ENCODE data around the gene GRM2. TPM values are rescaled to one million over a fixed set of nuclear protein-coding genes. Genes with fewer than 3 reads are reported as not detected.

GRM2 gene
- total RNA-seq, 2 experiments from 2014 or later: 1.7 to 2.4 TPM

GRCh38 chr3:51681453-51681852 lies 25.4 kb upstream of the GRM2 start:
- Mint-ChIP-seq H3K36me3 (ENCODE audit: low read depth) (peaks cover 67% of the 10 kb centered on the region), H3K9me3 (no peaks in the 10 kb centered on the region), H3K27me3 (no peaks in the 10 kb centered on the region), H3K4me3 (peak overlapping the region; percentile 66), H3K4me1 (peaks cover 99% of the 10 kb centered on the region), H3K27ac (peak overlapping the region; percentile 84)
- DNase-seq: peak; percentile 79
- ChIA-PET CTCF (interaction anchor here (1.0 to 10.3 kb wide), 20 partner anchors 9 to 296 kb away, joined by 3 to 256 read pairs (median 8); partner anchors contain the start of genes DCAF1, GRM2, MANF and RAD54L2), POLR2A (interaction anchor here (1.0 to 4.5 kb wide), 8 partner anchors 11 to 296 kb away, joined by 3 to 140 read pairs (median 7); partner anchors contain the start of genes DCAF1, MANF, RAD54L2 and TEX264)

GRCh38 chr3:51682079-51682478 lies 24.8 kb upstream of the GRM2 start:
- no peaks in the 10 kb centered on the region for H3K9me3 Mint-ChIP-seq
- H3K4me1 Mint-ChIP-seq: peaks cover 100% of the 10 kb centered on the region
- H3K27ac Mint-ChIP-seq: peak overlapping the region; percentile 84
- peaks cover 68% of the 10 kb centered on the region for H3K36me3 Mint-ChIP-seq (ENCODE audit: low read depth)
- DNase-seq: peak; percentile 86
- POLR2A ChIA-PET: interaction anchor here (0.6 to 4.5 kb wide), 11 partner anchors 9 to 540 kb away, joined by 3 to 140 read pairs (median 4); partner anchors contain the start of genes DCAF1, MANF, RAD54L2 and TEX264
- H3K4me3 Mint-ChIP-seq: peak overlapping the region; percentile 66
- CTCF ChIA-PET: interaction anchor here (0.6 to 10.3 kb wide), 30 partner anchors 8 to 1066 kb away, joined by 3 to 256 read pairs (median 4); partner anchors contain the start of genes DCAF1, GRM2, MANF and RAD54L2
- no peaks in the 10 kb centered on the region for H3K27me3 Mint-ChIP-seq

GRCh38 chr3:51682526-51682925 lies 24.3 kb upstream of the GRM2 start:
- H3K4me3 Mint-ChIP-seq: peak overlapping the region; percentile 66
- H3K4me1 Mint-ChIP-seq: peaks cover 100% of the 10 kb centered on the region
- H3K9me3 Mint-ChIP-seq: no peaks in the 10 kb centered on the region
- H3K36me3 Mint-ChIP-seq (ENCODE audit: low read depth): peaks cover 70% of the 10 kb centered on the region
- CTCF ChIA-PET: interaction anchor here (0.6 to 10.3 kb wide), 28 partner anchors 8 to 1067 kb away, joined by 3 to 256 read pairs (median 4); partner anchors contain the start of genes DCAF1, GRM2, MANF and RAD54L2
- POLR2A ChIA-PET: interaction anchor here (0.6 to 4.5 kb wide), 11 partner anchors 9 to 540 kb away, joined by 3 to 140 read pairs (median 4); partner anchors contain the start of genes DCAF1, MANF, RAD54L2 and TEX264
- no peaks in the 10 kb centered on the region for H3K27me3 Mint-ChIP-seq
- DNase-seq: no peak
- H3K27ac Mint-ChIP-seq: peak overlapping the region; percentile 84

GRCh38 chr3:51683566-51683965 lies 23.3 kb upstream of the GRM2 start:
- H3K9me3 Mint-ChIP-seq: no peaks in the 10 kb centered on the region
- POLR2A ChIA-PET: interaction anchor here (4.5 to 5.1 kb wide), 2 partner anchors 11 to 183 kb away, joined by 59 to 99 read pairs; partner anchors contain the start of genes DCAF1 and TEX264
- no peaks in the 10 kb centered on the region for H3K27me3 Mint-ChIP-seq
- peaks cover 74% of the 10 kb centered on the region for H3K36me3 Mint-ChIP-seq (ENCODE audit: low read depth)
- no peak for DNase-seq
- H3K4me3 Mint-ChIP-seq: no peak overlapping the region
- peak overlapping the region; percentile 84 for H3K27ac Mint-ChIP-seq
- H3K4me1 Mint-ChIP-seq: peaks cover 100% of the 10 kb centered on the region
- CTCF ChIA-PET: interaction anchor here (1.4 to 10.3 kb wide), 5 partner anchors 11 to 296 kb away, joined by 3 to 256 read pairs (median 53); partner anchors contain the start of genes DCAF1 and TEX264

- peaks cover 77% of the 10 kb centered on the region for H3K36me3 Mint-ChIP-seq (ENCODE audit: low read depth)
- peaks cover 90% of the 10 kb centered on the region for H3K4me1 Mint-ChIP-seq
- CTCF ChIA-PET: interaction anchor here (1.0 to 10.3 kb wide), 9 partner anchors 13 to 298 kb away, joined by 4 to 256 read pairs (median 6); partner anchors contain the start of genes DCAF1 and TEX264
- peak overlapping the region; percentile 51 for H3K4me3 Mint-ChIP-seq
- no peaks in the 10 kb centered on the region for H3K9me3 Mint-ChIP-seq
- H3K27ac Mint-ChIP-seq: peak overlapping the region; percentile 84
- peak; percentile 43 for DNase-seq
- POLR2A ChIA-PET: interaction anchor here (1.3 to 5.1 kb wide), 7 partner anchors 13 to 293 kb away, joined by 5 to 99 read pairs (median 10); partner anchors contain the start of genes DCAF1, RAD54L2 and TEX264
- H3K27me3 Mint-ChIP-seq: no peaks in the 10 kb centered on the region
Observed at GRCh38 chr3:51684971-51685751, 21.7 kb upstream of the GRM2 start.

GRCh38 chr3:51686056-51686455 lies 20.8 kb upstream of the GRM2 start:
- DNase-seq: no peak
- H3K4me1 Mint-ChIP-seq: peaks cover 86% of the 10 kb centered on the region
- H3K4me3 Mint-ChIP-seq: peak overlapping the region; percentile 51
- no peaks in the 10 kb centered on the region for H3K9me3 Mint-ChIP-seq
- peak overlapping the region; percentile 84 for H3K27ac Mint-ChIP-seq
- H3K36me3 Mint-ChIP-seq (ENCODE audit: low read depth): peaks cover 78% of the 10 kb centered on the region
- POLR2A ChIA-PET: interaction anchor here (0.6 to 5.1 kb wide), 13 partner anchors 12 to 1073 kb away, joined by 3 to 99 read pairs (median 5); partner anchors contain the start of genes DCAF1, MANF, PARP3 and RAD54L2
- CTCF ChIA-PET: interaction anchor here (0.6 to 10.3 kb wide), 10 partner anchors 14 to 297 kb away, joined by 3 to 256 read pairs (median 5); partner anchors contain the start of genes DCAF1 and TEX264
- no peaks in the 10 kb centered on the region for H3K27me3 Mint-ChIP-seq

GRCh38 chr3:51686512-51687215 lies 20.2 kb upstream of the GRM2 start:
- ChIA-PET CTCF (interaction anchor here (0.6 to 10.3 kb wide), 11 partner anchors 14 to 297 kb away, joined by 3 to 256 read pairs (median 5); partner anchors contain the start of genes DCAF1 and TEX264), POLR2A (interaction anchor here (0.6 to 5.1 kb wide), 16 partner anchors 8 to 1073 kb away, joined by 3 to 99 read pairs (median 4); partner anchors contain the start of genes ACY1, DCAF1, MANF and PARP3)
- H3K36me3 Mint-ChIP-seq (ENCODE audit: low read depth): peaks cover 72% of the 10 kb centered on the region

GRCh38 chr3:51687431-51688205 lies 19.2 kb upstream of the GRM2 start:
- no peak for DNase-seq
- ChIA-PET CTCF (interaction anchor here (0.9 to 10.3 kb wide), 3 partner anchors 15 to 186 kb away, joined by 3 to 256 read pairs (median 37); partner anchors contain the start of genes DCAF1 and TEX264), POLR2A (interaction anchor here (0.7 to 5.1 kb wide), 8 partner anchors 9 to 1074 kb away, joined by 3 to 99 read pairs (median 4); partner anchors contain the start of genes ACY1, DCAF1 and TEX264)
- Mint-ChIP-seq H3K4me3 (peak overlapping the region; percentile 51), H3K36me3 (ENCODE audit: low read depth) (peaks cover 75% of the 10 kb centered on the region), H3K4me1 (peaks cover 71% of the 10 kb centered on the region), H3K27ac (peak overlapping the region; percentile 84), H3K9me3 (no peaks in the 10 kb centered on the region), H3K27me3 (no peaks in the 10 kb centered on the region)

More at GRCh38 chr3:51686512-51687215, 20.2 kb upstream of the GRM2 start:
- Mint-ChIP-seq H3K4me1 (peaks cover 80% of the 10 kb centered on the region), H3K27ac (peak overlapping the region; percentile 84), H3K27me3 (no peaks in the 10 kb centered on the region), H3K9me3 (no peaks in the 10 kb centered on the region), H3K4me3 (peak overlapping the region; percentile 51)
- peak; percentile 94 for DNase-seq

- Mint-ChIP-seq H3K36me3 (ENCODE audit: low read depth) (peaks cover 70% of the 10 kb centered on the region), H3K27ac (peak overlapping the region; percentile 84), H3K4me3 (no peak overlapping the region), H3K4me1 (peaks cover 67% of the 10 kb centered on the region), H3K9me3 (no peaks in the 10 kb centered on the region), H3K27me3 (no peaks in the 10 kb centered on the region)
- CTCF ChIA-PET: interaction anchor here (3.1 to 10.3 kb wide), 2 partner anchors 16 to 187 kb away, joined by 37 to 256 read pairs; partner anchors contain the start of genes DCAF1 and TEX264
- POLR2A ChIA-PET: interaction anchor here (1.6 to 5.1 kb wide), 3 partner anchors 16 to 295 kb away, joined by 4 to 99 read pairs (median 31); partner anchors contain the start of genes ACY1, DCAF1 and TEX264
- DNase-seq: no peak
Observed at GRCh38 chr3:51688206-51688600, 18.7 kb upstream of the GRM2 start.

- ChIA-PET POLR2A (interaction anchor here (0.9 kb wide), 1 partner anchor 9 kb away, joined by 3 read pairs; no protein-coding TSS in a partner anchor), CTCF (interaction anchor here (1.0 to 2.4 kb wide), 6 partner anchors 9 to 191 kb away, joined by 3 to 10 read pairs (median 4); partner anchors contain the start of gene DCAF1)
- Mint-ChIP-seq H3K27me3 (no peaks in the 10 kb centered on the region), H3K4me3 (no peak overlapping the region), H3K36me3 (ENCODE audit: low read depth) (peaks cover 53% of the 10 kb centered on the region), H3K9me3 (no peaks in the 10 kb centered on the region), H3K4me1 (peaks cover 46% of the 10 kb centered on the region), H3K27ac (peak overlapping the region; percentile 52)
- DNase-seq: no peak
Observed at GRCh38 chr3:51691021-51691420, 15.8 kb upstream of the GRM2 start.

GRCh38 chr3:51691949-51692348 lies 14.9 kb upstream of the GRM2 start:
- H3K4me1 Mint-ChIP-seq: peaks cover 36% of the 10 kb centered on the region
- POLR2A ChIA-PET: interaction anchor here (0.9 kb wide), 1 partner anchor 10 kb away, joined by 3 read pairs; no protein-coding TSS in a partner anchor

More at GRCh38 chr3:51691949-51692348, 14.9 kb upstream of the GRM2 start:
- no peaks in the 10 kb centered on the region for H3K27me3 Mint-ChIP-seq
- no peaks in the 10 kb centered on the region for H3K9me3 Mint-ChIP-seq
- CTCF ChIA-PET: interaction anchor here (1.4 to 2.4 kb wide), 2 partner anchors 10 to 190 kb away, joined by 3 to 10 read pairs; no protein-coding TSS in a partner anchor
- no peak for DNase-seq
- no peak overlapping the region for H3K27ac Mint-ChIP-seq
- H3K4me3 Mint-ChIP-seq: no peak overlapping the region
- peaks cover 47% of the 10 kb centered on the region for H3K36me3 Mint-ChIP-seq (ENCODE audit: low read depth)
